ENCODE data around the gene ALG10B. TPM values are rescaled to one million over a fixed set of nuclear protein-coding genes. Genes with fewer than 3 reads are reported as not detected.

Gene ALG10B
- total and polyA plus RNA-seq, 2 donors (not counting 3 experiments of a cell fraction or from before 2014, with no cell fraction given) = 8.0 to 9.0 TPM

DNA sequence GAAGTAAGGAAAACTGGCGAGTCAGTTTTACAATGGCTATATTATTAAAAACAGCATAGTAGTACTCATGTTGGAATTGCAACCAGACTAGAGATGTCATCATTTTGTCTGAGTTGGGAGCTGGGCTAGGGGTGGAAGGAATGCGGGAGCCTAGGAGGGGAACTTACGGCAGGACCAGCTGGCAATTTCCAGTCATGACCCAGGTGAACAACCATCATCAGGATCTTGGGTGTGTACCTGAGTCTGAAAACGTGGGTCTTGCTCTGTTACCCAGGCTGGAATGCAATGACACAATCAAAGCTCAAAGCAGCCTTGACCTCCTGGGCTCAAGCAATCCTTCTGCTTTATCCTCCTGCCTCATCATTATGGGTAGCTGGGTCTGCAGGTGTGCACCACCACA, 50.9 kb downstream of the ALG10B start:
- Histone ChIP-seq H3K4me3 (replicated peaks in 1 of 3; ENCODE audit: insufficient read depth in 1 of 3, low read depth in 1 of 3, low read length in 3 of 3) (no peak overlapping the region), H3K27ac (ENCODE audit: insufficient read depth, low read depth, low read length) (no peak overlapping the region), H3K4me1 (ENCODE audit: control insufficient read depth, extremely low read depth, insufficient read depth, low read length) (no peaks in the 10 kb centered on the region), H3K79me2 (ENCODE audit: control insufficient read depth, insufficient read depth, low read length) (no peaks in the 10 kb centered on the region), H3K9me3 (replicated peaks; ENCODE audit: control insufficient read depth, insufficient read depth, low read length) (no peaks in the 10 kb centered on the region), H3K9ac (replicated peaks; ENCODE audit: extremely low read depth, insufficient read depth, low read length) (no peak overlapping the region), H3K36me3 (ENCODE audit: control insufficient read depth in 2 of 2, extremely low read depth in 1 of 2, insufficient read depth in 2 of 2, low read length in 2 of 2) (no peaks in the 10 kb centered on the region), H3K27me3 (ENCODE audit: control insufficient read depth in 2 of 2, insufficient read depth in 2 of 2, low read length in 2 of 2) (no peaks in the 10 kb centered on the region), H2AFZ (ENCODE audit: low read depth, low read length) (no peak overlapping the region), H3K9me1 (replicated peaks; ENCODE audit: control insufficient read depth, extremely low read depth, insufficient read depth, low read length) (no peaks in the 10 kb centered on the region), H3K4me2 (ENCODE audit: insufficient read depth, low read length) (no peak overlapping the region), H4K20me1 (replicated peaks; ENCODE audit: control insufficient read depth, extremely low read depth, insufficient read depth, low read length) (no peaks in the 10 kb centered on the region)
- FAIRE-seq (no peak), DNase-seq (ENCODE audit: low read depth, low spot score) (no peak)
- POLR2A ChIA-PET = no interaction called here
- TF ChIP-seq, protein P1, sequence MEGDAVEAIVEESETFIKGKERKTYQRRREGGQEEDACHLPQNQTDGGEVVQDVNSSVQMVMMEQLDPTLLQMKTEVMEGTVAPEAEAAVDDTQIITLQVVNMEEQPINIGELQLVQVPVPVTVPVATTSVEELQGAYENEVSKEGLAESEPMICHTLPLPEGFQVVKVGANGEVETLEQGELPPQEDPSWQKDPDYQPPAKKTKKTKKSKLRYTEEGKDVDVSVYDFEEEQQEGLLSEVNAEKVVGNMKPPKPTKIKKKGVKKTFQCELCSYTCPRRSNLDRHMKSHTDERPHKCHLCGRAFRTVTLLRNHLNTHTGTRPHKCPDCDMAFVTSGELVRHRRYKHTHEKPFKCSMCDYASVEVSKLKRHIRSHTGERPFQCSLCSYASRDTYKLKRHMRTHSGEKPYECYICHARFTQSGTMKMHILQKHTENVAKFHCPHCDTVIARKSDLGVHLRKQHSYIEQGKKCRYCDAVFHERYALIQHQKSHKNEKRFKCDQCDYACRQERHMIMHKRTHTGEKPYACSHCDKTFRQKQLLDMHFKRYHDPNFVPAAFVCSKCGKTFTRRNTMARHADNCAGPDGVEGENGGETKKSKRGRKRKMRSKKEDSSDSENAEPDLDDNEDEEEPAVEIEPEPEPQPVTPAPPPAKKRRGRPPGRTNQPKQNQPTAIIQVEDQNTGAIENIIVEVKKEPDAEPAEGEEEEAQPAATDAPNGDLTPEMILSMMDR (IDR thresholded peaks at IDR 0.05; ENCODE audit: extremely low read depth in 1 of 2, insufficient read depth in 1 of 2, low read depth in 1 of 2, low read length in 2 of 2) = no peak
- TF ChIP-seq EZH2 (IDR thresholded peaks at IDR 0.05; ENCODE audit: borderline replicate concordance, low read depth, low read length, severe bottlenecking) (no peak), JUN (IDR thresholded peaks at IDR 0.05; ENCODE audit: borderline replicate concordance, insufficient read depth, insufficient read length, low read depth) (no peak), POLR2A (IDR thresholded peaks at IDR 0.05; ENCODE audit: low read depth, low read length) (no peak), FOS (IDR thresholded peaks at IDR 0.05; ENCODE audit: borderline replicate concordance, insufficient read depth, low read length) (no peak), GATA2 (IDR thresholded peaks at IDR 0.05; ENCODE audit: insufficient read depth, insufficient read length, low read depth, low read length) (no peak), POLR2AphosphoS5 (IDR thresholded peaks at IDR 0.05; ENCODE audit: insufficient read depth, low read depth, low read length) (no peak), MYC (IDR thresholded peaks at IDR 0.05; ENCODE audit: low read depth, low read length) (no peak)
- TF ChIP-seq, protein P2, sequence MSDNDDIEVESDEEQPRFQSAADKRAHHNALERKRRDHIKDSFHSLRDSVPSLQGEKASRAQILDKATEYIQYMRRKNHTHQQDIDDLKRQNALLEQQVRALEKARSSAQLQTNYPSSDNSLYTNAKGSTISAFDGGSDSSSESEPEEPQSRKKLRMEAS (IDR thresholded peaks at IDR 0.05; ENCODE audit: insufficient read depth, insufficient read length) = no peak
- CTCF ChIA-PET = no interaction called here
- dilution Hi-C loops (cut with MboI; ENCODE audit: extremely low pct_ligation_motif_present, low sequenced_read_pairs) = no loop called here
- intact Hi-C loops (cut with micrococcal nuclease) = no loop called here
- BruUV-seq (replicated peaks) = no TSS peak
